Stimulated activated CD4-positive, alpha-beta T cell treated with anti-CD3 and anti-CD28 coated beads, Interleukin-4, amount 100 ng/mL, for 4 hours (primary cell): ENCODE measurements around the gene CD276.
"Not testable (repeated sequence)": the region's sequence is repeated elsewhere in the genome, so short reads cannot be mapped to it uniquely, and the experiment has no call there.

Experiments
- DNase-seq, 2 experiments: peaks; one replicate each; pipeline ENCODE4 v3.0.0-alpha.2; 2020

CD276 gene

GRCh38 chr15:73712107-73712506 is 27.9 kb downstream of the CD276 start:
- DNase-seq = no peak

DNA sequence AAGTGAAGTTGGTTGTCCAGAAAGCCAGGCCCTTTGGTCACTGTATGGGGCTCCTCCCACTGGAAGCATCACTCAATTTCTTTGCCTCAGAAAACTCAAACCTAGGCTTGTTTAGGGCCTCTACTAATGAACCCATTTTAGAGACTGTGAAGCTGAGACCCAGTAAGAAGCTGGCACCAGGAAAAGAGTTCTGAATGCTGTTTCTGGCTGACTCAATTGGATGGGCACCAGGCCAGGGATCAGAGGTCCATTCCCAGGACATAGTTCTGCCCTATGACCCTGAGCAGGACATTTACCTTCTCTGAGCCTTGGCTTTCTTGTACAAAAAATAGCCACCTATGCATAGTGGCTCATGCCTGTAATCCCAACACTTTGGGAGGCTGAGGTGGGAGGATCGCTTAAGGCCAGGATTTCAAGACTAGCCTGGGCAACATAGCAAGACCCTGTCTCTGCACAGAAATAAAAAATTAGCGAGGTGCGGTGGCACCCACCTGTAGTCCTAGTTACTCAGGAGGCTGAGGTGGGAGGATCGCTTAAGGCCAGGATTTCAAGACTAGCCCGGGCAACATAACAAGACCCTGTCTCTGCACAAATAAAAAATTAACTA is 30.6 kb downstream of the CD276 start:
- no peak for DNase-seq

GRCh38 chr15:73715417-73715816 is 31.2 kb downstream of the CD276 start:
- DNase-seq = no peak

DNA sequence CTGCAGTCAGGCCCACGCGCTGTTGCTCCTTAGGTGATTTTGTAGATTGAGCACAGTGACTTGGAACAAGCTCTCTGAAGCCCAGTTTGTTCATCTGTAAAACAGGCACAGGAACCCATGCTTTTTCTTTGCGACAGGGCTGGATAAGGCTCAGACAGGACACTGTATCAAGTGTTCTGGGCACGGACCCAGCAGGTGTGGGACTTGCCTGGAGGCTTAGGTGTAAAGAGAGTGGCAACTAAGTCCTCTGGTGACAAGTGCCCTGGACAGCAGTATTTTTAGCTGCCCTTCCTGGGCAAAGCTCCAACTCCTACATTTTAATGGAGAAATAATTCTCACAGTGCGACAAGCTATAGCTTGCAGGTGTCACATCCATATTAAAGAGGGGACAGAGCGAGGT is 32.2 kb downstream of the CD276 start:
- DNase-seq = no peak

DNA sequence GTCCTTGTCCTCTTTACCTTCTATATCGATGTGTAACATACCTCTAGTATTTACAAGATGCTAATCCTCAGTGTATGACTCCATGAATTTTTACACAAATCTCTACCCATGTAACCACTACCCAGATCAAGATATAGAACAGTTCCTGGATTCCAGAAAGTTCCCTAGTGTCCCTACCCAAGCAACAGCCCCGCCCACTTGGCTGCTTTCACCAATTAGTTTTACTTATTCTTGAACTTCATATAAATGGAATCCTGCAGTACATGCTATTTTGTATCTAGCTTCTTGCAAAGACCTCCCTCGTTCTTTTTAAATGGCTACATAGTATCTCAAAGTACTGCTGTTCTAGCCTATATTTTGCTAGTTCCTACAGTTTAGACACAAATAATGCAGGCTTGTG is 33.0 kb downstream of the CD276 start:
- DNase-seq = no peak

DNA sequence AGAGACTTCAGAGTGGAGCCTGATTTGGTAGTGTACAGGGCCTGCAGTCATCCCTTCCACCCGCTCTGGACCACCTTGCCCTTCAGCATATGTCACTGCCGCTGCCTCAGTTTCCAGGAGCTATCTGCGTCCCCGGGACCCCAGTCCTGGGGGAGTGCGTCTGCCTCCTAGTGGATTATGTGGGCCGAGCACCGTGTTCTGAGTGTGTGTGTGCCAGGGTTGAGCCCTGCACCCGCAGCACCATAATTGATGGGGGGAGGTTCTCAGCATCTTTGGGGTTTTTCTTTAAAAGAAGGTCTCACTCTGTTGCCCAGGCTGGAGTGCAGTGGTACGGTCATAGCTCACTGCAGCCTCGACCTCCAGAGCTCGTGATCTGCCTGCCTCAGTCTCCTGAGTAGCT is 33.6 kb downstream of the CD276 start:
- no peak for DNase-seq

DNA sequence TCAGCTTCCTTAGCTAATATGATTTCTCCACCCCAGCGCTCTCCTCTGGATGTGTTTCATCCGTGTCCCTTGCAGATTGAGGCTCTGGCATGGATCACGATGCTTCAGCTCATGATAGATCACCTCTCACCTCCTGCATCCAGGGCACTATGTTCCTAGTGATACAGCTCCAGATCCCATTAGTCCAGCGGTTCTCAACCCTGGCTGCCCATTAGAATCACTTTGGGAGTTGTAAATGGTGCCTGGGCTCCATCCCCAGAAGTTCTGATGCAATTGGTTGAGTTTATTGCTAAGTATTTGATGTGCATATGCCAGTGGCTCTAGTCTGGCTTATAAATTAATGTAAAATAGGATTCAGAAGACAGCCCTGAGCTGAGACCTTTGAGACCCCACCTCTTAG is 34.5 kb downstream of the CD276 start:
- no peak for DNase-seq

DNA sequence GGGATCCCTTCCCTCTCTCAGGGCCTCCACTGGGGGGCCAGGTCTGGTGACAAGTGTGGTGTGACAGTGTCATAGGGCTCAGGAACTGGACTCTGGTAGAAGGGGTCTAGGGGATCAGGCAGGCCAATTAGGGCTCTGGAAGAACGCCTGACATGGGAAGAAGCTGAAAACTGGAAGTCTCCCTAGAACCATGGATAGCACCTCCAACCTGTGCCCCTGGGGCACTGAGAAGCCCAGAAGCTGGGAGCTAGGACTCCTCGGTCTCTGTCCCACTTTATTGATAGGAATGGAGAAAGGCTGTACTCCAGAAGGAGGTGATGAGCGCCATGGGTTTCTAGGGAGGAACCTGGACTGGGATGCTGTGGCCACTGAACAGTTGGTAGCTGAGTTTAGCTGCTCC is 38.2 kb downstream of the CD276 start:
- no peak for DNase-seq

- no peak for DNase-seq
Measured at GRCh38 chr15:73723191-73723590, 39.0 kb downstream of the CD276 start.

DNA sequence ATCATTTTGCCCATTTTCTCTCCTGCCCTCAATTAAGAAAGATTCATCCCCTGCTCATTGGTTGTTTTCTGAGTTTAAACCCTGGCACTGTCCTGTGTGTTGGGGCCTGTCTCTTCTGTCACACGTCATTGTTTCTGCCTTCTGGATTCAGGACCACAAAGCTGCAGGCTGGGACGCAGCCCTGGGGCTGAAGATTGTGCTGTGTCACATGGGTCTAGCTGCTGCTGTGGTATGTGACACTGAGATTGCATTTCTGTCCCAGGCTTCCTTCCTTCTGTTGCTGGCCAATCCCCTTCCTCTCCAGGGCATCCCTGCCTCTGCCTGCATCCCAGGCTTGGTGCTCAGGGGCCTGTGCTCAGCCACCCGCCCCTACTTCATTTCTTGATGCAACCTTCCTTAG is 40.0 kb downstream of the CD276 start:
- no peak for DNase-seq

GRCh38 chr15:73727330-73727976 is 43.3 kb downstream of the CD276 start:
- DNase-seq = no peak

DNA sequence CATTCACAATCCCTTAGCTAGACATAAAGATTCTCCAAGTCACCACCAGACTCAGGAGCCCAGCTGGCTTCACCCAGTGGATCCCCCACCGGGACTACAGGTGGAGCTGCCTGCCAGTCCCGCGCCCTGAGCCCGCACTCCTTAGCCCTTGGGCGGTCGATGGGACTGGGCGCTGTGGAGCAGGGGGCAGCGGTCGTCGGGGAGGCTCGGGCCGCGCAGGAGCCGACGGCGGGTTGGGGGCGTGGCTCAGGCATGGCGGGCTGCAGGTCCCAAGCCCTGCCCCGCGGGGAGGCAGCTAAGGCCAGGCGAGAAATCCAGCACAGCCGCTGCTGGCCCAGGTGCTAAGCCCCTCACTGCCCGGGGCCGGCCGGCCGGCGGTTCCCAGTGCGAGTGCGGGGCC is 47.9 kb downstream of the CD276 start:
- DNase-seq = not testable (repeated sequence)

GRCh38 chr15:73732930-73733329 is 48.7 kb downstream of the CD276 start:
- DNase-seq = no peak

GRCh38 chr15:73737535-73737934 is 53.4 kb downstream of the CD276 start:
- DNase-seq = no peak

DNA sequence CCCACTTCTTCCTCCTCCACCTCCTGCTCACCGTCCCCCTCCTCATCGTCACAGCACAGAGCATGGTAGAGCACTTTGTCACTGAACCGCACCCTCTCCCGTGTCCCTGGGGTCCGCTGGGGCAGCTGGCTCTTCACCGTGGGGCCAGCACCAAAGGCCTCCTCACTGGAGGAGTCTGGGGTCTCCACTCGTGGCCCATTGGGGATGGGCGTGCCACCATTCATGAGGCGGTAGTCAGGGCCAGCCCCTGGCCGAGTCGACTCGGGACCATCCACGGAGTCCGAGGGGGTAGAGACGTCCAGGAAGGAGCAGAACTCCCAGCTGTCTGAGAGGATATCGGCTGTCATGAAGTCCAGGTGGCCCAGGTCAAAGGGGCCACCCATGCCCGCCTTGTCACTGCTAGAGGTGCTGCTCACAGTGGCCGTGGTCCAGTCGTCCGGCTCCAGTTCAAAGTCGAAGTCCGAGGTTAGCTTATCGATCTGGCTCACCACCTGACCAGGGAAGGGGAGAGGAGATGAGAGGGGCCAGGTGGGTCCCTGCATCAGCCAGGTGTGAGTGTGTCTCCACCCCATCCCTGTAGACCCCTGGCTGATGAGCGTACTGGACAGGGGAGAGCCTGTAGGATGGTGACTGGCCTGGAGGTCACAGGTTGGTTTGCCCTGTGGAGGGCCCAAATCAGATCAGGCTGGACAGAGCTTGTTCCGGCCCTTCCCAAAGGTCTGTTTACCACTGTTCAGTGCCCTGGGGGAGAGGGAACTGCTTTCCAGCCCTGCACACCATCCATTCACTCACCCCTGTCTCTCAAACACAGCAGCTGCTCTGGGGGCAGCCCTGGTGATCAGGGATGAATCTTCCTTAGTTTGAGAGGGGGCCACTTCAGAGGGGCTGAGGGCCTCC is 56.2 kb downstream of the CD276 start:
- no peak for DNase-seq

DNA sequence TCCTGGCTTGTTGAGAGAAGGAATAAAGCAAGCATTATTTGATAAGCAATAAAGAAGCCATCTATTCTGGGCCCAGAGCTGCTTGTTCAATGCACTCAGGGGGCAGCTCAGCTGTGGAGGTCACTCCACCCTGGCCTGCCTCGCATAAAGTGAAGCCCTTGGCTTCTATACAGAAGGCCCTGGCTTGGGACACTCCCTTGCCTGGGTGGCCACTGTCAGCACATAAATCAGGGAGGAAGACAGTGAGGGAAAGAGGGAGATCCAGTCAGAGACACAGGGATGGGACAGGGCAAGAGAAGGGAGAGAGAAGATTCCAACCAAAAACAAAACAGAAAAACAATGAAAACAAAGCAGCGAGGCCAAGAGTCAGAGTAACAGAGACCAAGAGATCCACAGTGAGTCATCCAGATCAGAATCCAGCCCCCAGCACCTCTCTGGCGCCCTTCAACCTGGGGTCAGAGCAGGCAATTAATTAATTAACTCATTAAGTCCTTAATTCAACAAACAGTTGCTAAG is 57.2 kb downstream of the CD276 start:
- DNase-seq = no peak

GRCh38 chr15:73744293-73744692 is 60.1 kb downstream of the CD276 start:
- DNase-seq = no peak

GRCh38 chr15:73745073-73745472 is 60.9 kb downstream of the CD276 start:
- DNase-seq = no peak

DNA sequence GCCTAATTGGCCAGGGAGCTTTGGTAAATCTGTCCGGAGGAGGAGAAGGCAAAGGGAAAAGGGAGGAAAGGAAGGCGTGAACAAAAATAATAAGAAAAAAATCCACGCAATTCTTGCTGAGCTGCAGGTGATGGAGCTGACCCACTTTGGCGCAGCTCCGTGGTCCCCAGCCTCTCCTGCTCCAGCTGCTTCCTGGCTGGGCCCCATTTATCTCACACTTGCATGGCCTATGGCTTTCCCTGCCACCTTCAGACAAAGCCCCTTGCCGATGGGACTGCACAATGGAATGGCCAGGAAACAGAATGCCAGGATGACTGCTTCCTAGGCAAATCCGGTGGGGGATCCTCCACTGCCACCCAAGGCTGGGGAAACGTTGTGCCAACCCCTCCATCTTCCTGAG is 62.1 kb downstream of the CD276 start:
- no peak for DNase-seq

- no peak for DNase-seq
Measured at GRCh38 chr15:73746883-73747282, 62.7 kb downstream of the CD276 start.

DNA sequence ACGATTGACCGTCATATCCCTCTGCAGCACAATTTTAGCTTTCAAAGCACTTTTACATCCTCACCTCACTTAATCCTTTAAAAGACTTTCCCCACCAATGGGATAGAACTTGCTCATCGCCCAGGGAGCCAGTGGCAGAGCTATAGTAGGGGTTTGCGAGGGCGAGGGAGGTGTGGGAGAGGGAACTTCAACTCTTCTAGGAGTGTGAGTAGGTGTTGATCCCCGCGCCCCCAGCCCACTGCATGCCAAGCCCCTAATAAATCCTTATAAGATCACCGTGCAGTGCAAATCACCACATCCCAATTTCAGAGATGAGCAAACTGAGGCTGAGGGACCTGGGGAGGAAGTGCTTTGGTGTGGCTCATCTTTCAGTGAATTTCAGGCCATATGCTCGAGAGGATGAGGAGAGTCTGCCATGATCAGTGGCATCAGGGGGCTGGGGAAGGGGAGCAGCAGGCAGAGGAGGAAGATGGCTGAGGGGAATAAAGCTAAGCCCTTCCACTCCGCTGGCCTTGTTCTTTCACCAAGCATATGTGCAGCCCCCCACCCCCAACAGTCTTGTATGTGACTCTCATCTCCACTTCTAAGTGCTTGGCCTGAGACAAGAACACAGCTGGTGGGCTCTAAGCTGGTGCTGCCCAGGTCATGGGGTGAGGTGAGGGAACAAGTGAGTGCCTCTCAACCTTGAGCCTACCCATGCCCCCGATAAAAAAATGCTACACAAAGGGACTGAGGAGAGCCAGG is 63.8 kb downstream of the CD276 start:
- no peak for DNase-seq

GRCh38 chr15:73748730-73749129 is 64.5 kb downstream of the CD276 start:
- no peak for DNase-seq

- no peak for DNase-seq
Measured at GRCh38 chr15:73749533-73749932, 65.3 kb downstream of the CD276 start.
